GM19351 (cell line): Measurements from ENCODE around the gene DEAF1.
"Not testable (repeated sequence)": the region's sequence is repeated elsewhere in the genome, so short reads cannot be mapped to it uniquely, and the experiment has no call there.

Source experiments
- ATAC-seq: cut with Tn5 transposase; IDR thresholded peaks from one replicate; pipeline ENCODE4 v1.9.1; 2021; ENCODE audit warnings: mild to moderate bottlenecking, moderate library complexity; ENCODE audit not compliant: unreplicated experiment

The DEAF1 gene

GRCh38 chr11:702462-703461 is 7.7 kb upstream of the DEAF1 start:
- ATAC-seq = no peak

- ATAC-seq = no peak
These were observed 6.9 kb upstream of the DEAF1 start for GRCh38 chr11:701741-702461.

- no peak for ATAC-seq
These were observed 4.7 kb upstream of the DEAF1 start for GRCh38 chr11:699753-700152.

- ATAC-seq = no peak
These were observed 4.1 kb upstream of the DEAF1 start for GRCh38 chr11:699116-699508.

GRCh38 chr11:698493-699115 is 3.6 kb upstream of the DEAF1 start:
- ATAC-seq = no peak

- no peak for ATAC-seq
These were observed 2.8 kb upstream of the DEAF1 start for GRCh38 chr11:697811-698311.

- no peak for ATAC-seq
These were observed 2.0 kb upstream of the DEAF1 start for GRCh38 chr11:696955-697491.

GRCh38 chr11:695538-696248 is 671 bp upstream of the DEAF1 start, which contains the start of gene TMEM80:
TSS of gene TMEM80 (plus strand) at chr11:695816. CDS start at chr11:695828, 12 bp downstream.
- peak; percentile 67 for ATAC-seq

GRCh38 chr11:695288-695537 is 191 bp upstream of the DEAF1 start:
- no peak for ATAC-seq

GRCh38 chr11:693887-694562 is 997 bp downstream of the DEAF1 start:
- ATAC-seq = no peak

- no peak for ATAC-seq
These were observed 1.6 kb downstream of the DEAF1 start for GRCh38 chr11:693415-693831.

GRCh38 chr11:692824-693414 is 2.1 kb downstream of the DEAF1 start:
- no peak for ATAC-seq

GRCh38 chr11:691710-692590 is 3.1 kb downstream of the DEAF1 start:
- no peak for ATAC-seq

GRCh38 chr11:690738-691633 is 4.0 kb downstream of the DEAF1 start:
- ATAC-seq = no peak

- ATAC-seq = not testable (repeated sequence)
These were observed 4.8 kb downstream of the DEAF1 start for GRCh38 chr11:690244-690643.

- no peak for ATAC-seq
These were observed 5.4 kb downstream of the DEAF1 start for GRCh38 chr11:689625-690024.

- no peak for ATAC-seq
These were observed 6.3 kb downstream of the DEAF1 start for GRCh38 chr11:688681-689080.

- no peak for ATAC-seq
These were observed 7.3 kb downstream of the DEAF1 start for GRCh38 chr11:687751-688150.
